Left ventricle myocardium inferior (tissue), 1 donor: ENCODE results near the gene PTPRG. TPM values are rescaled to one million over a fixed set of nuclear protein-coding genes. Genes with fewer than 3 reads are reported as not detected.

Experiments used
- DNase-seq: peaks from one replicate; pipeline ENCODE4 v3.0.0-alpha.2; 2020
- H3K27ac ChIP-seq: fragments of 200-600 bp; replicated peaks from 2 replicates; pipeline ENCODE4 v1.8.0; 2021
- H3K27me3 ChIP-seq: fragments of 200-600 bp; 2 replicates; pipeline ENCODE4 v1.8.0; 2021; ENCODE audit warnings: low read depth
- H3K36me3 ChIP-seq: fragments of 200-600 bp; 2 replicates; pipeline ENCODE4 v1.8.0; 2021
- H3K4me1 ChIP-seq: fragments of 200-600 bp; 2 replicates; pipeline ENCODE4 v1.8.0; 2021
- H3K4me3 ChIP-seq: fragments of 200-600 bp; 2 replicates; pipeline ENCODE4 v1.8.0; 2021; ENCODE audit warnings: mild to moderate bottlenecking, moderate library complexity
- H3K9me3 ChIP-seq: fragments of 200-600 bp; replicated peaks from 2 replicates; pipeline ENCODE4 v1.8.0; 2021
- CTCF ChIP-seq: fragments of 200-600 bp; IDR thresholded peaks from 2 replicates; pipeline ENCODE4 v1.8.0; 2021; ENCODE audit warnings: antibody characterized with exemption, mild to moderate bottlenecking, borderline replicate concordance
- intact Hi-C: fragments of 100-400 bp; cut with micrococcal nuclease; formaldehyde crosslinking; loops from one replicate; pipeline ENCODE4 v1.11.0; 2022
- total RNA-seq: library from RNA; stranded (reverse); fragmentation: NEBNext Ultra II Directional; extraction: Animal tissue kit (Norgen Biotek cat#: 25700); gene quantifications from one replicate; pipeline ENCODE4 v1.2.1, GENCODE V29; 2021
- donor health status: DM: no; HTN: yes; CAD: no; lungs with severe emphysema.

Gene PTPRG
- total RNA-seq, 1 donor from 2014 or later = 29.6 TPM

GRCh38 chr3:61919371-61919770, 358.0 kb downstream of the PTPRG start:
- no peak for TF ChIP-seq CTCF
- no peak for DNase-seq
- intact Hi-C loops = no loop called here
- Histone ChIP-seq H3K27me3 (no peaks in the 10 kb centered on the region), H3K27ac (no peak overlapping the region), H3K4me3 (no peak overlapping the region), H3K9me3 (no peaks in the 10 kb centered on the region), H3K36me3 (no peaks in the 10 kb centered on the region), H3K4me1 (peaks cover 76% of the 10 kb centered on the region)

GRCh38 chr3:61922118-61922517, 360.7 kb downstream of the PTPRG start:
- Histone ChIP-seq H3K36me3 (no peaks in the 10 kb centered on the region), H3K4me1 (peaks cover 80% of the 10 kb centered on the region), H3K27ac (no peak overlapping the region), H3K27me3 (no peaks in the 10 kb centered on the region), H3K4me3 (no peak overlapping the region), H3K9me3 (no peaks in the 10 kb centered on the region)
- no peak for TF ChIP-seq CTCF
- intact Hi-C loops = loop anchor here (10.0 kb wide), 1 partner anchor 213 kb away; no protein-coding TSS in a partner anchor
- DNase-seq = no peak

GRCh38 chr3:61924090-61924735, 362.8 kb downstream of the PTPRG start:
- DNase-seq = peak; percentile 77
- intact Hi-C loops = loop anchor here (10.0 kb wide), 1 partner anchor 211 kb away; no protein-coding TSS in a partner anchor

GRCh38 chr3:61924991-61925390, 363.6 kb downstream of the PTPRG start:
- Histone ChIP-seq H3K9me3 (no peaks in the 10 kb centered on the region), H3K27me3 (no peaks in the 10 kb centered on the region), H3K4me3 (no peak overlapping the region), H3K4me1 (peaks cover 85% of the 10 kb centered on the region), H3K36me3 (no peaks in the 10 kb centered on the region), H3K27ac (peak overlapping the region; percentile 88)
- intact Hi-C loops = loop anchor here (5.0 to 10.0 kb wide), 2 partner anchors 210 to 262 kb away; no protein-coding TSS in a partner anchor
- no peak for DNase-seq
- TF ChIP-seq CTCF = no peak

More at GRCh38 chr3:61924090-61924735, 362.8 kb downstream of the PTPRG start:
- peaks cover 80% of the 10 kb centered on the region for H3K4me1 ChIP-seq
- H3K36me3 ChIP-seq = no peaks in the 10 kb centered on the region
- peak overlapping the region; percentile 88 for H3K27ac ChIP-seq
- no peak for TF ChIP-seq CTCF
- H3K27me3 ChIP-seq = no peaks in the 10 kb centered on the region
- no peaks in the 10 kb centered on the region for H3K9me3 ChIP-seq
- H3K4me3 ChIP-seq = no peak overlapping the region

GRCh38 chr3:61925721-61926120, 364.4 kb downstream of the PTPRG start:
- H3K4me3 ChIP-seq = no peak overlapping the region
- no peak for DNase-seq
- no peaks in the 10 kb centered on the region for H3K9me3 ChIP-seq
- no peak for TF ChIP-seq CTCF
- H3K27me3 ChIP-seq = no peaks in the 10 kb centered on the region
- intact Hi-C loops = loop anchor here (5.0 to 10.0 kb wide), 2 partner anchors 209 to 262 kb away; no protein-coding TSS in a partner anchor
- H3K4me1 ChIP-seq = peaks cover 85% of the 10 kb centered on the region
- peak overlapping the region; percentile 88 for H3K27ac ChIP-seq
- H3K36me3 ChIP-seq = no peaks in the 10 kb centered on the region
